Uterus (tissue), 2 donors: ENCODE data around the gene PPP1R2.

Experiments used
- CTCF ChIP-seq, 4 experiments: fragments of 200-600 bp in 2 of 4; fragments of 450-650 bp in 2 of 4; sonication (generic) in 2 of 4; IDR thresholded peaks; one replicate each; pipeline ENCODE4 v1.5.1; 2016 to 2019; ENCODE audit warnings: antibody characterized with exemption in 4 of 4, mild to moderate bottlenecking in 2 of 4, moderate library complexity in 1 of 4
- POLR2A ChIP-seq, 2 donors: fragments of 450-650 bp; IDR thresholded peaks; one replicate each; pipeline ENCODE4 v1.6.1; 2016; ENCODE audit warnings: antibody characterized with exemption in 2 of 2, mild to moderate bottlenecking in 1 of 2, moderate library complexity in 1 of 2

GRCh38 chr3:195548501-195548900, 5.4 kb upstream of the PPP1R2 start:
- TF ChIP-seq CTCF (IDR thresholded peaks at IDR 0.05) (no peak), POLR2A (IDR thresholded peaks at IDR 0.05) (no peak)
